Measurements from ENCODE around the gene IDH2. TPM values are rescaled to one million over a fixed set of nuclear protein-coding genes. Genes with fewer than 3 reads are reported as not detected.
"Not testable (repeated sequence)": the region's sequence is repeated elsewhere in the genome, so short reads cannot be mapped to it uniquely, and the experiment has no call there.

IDH2 gene
- total and polyA plus RNA-seq, 4 donors, result 149 to 339 (median 298) TPM

GRCh38 chr15:90113166-90113565 is 10.9 kb upstream of the IDH2 start:
- WGBS, result 80% methylated on average over 7 of the region's 7 CpGs
- Histone ChIP-seq H3K9ac (ENCODE audit: low read depth in 1 of 2, low read length in 2 of 2) (no peak overlapping the region), H3K9me3 (ENCODE audit: control insufficient read depth in 4 of 4, low read length in 3 of 4) (peaks cover 2 to 4% (median 3%) of the 10 kb centered on the region in 4 donors), H3K4me1 (ENCODE audit: control insufficient read depth in 4 of 4, insufficient read depth in 4 of 4, low read length in 3 of 4) (no peaks in the 10 kb centered on the region), H3K4me3 (ENCODE audit: low read depth in 1 of 3, low read length in 3 of 3) (no peak overlapping the region), H3K27ac (ENCODE audit: low read depth in 1 of 2, low read length in 2 of 2) (no peak overlapping the region), H3K36me3 (ENCODE audit: control insufficient read depth in 4 of 4, insufficient read depth in 3 of 4, low read depth in 1 of 4, low read length in 3 of 4) (no peaks in the 10 kb centered on the region), H3K27me3 (ENCODE audit: control insufficient read depth in 4 of 4, insufficient read depth in 4 of 4, low read length in 3 of 4) (no peaks in the 10 kb centered on the region)
- TF ChIP-seq FOXA2 (IDR thresholded peaks at IDR 0.05), result no peak
- no peak for TF ChIP-seq SP1 (IDR thresholded peaks at IDR 0.05)
- no peak for TF ChIP-seq YY1 (IDR thresholded peaks at IDR 0.05)
- no peak for DNase-seq (ENCODE audit: low spot score)

DNA sequence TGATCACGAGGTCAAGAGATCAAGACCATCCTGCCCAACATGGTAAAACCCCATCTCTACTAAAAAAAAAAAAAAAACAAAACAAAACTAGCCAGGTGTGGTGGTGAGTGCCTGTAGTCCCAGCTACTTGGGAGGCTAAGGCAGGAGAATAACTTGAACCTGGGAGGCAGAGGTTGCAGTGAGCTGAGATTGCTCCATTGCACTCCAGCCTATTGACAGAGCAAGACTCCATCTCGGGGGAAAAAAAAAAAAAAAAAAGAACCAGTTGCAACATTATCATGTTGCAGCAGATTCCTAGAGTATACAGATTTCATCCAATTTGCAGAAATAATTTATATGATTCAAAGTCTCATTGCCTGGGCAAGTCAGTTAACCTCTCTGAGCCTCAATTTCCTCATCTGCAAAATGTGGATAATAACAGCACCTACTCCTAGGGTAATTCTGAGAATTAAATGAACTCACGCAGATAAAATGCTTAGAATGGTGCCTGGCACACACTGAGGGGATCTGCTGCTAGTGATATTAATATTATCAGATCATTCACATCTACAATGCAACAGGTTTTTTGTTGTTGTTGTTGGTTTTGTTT is 7.0 kb upstream of the IDH2 start:
- not testable (repeated sequence) for H3K27ac ChIP-seq (ENCODE audit: low read depth in 1 of 2, low read length in 2 of 2); H3K36me3 ChIP-seq (ENCODE audit: control insufficient read depth in 4 of 4, insufficient read depth in 3 of 4, low read depth in 1 of 4, low read length in 3 of 4); H3K9ac ChIP-seq (ENCODE audit: low read depth in 1 of 2, low read length in 2 of 2); DNase-seq (ENCODE audit: low spot score); H3K4me3 ChIP-seq (ENCODE audit: low read depth in 1 of 3, low read length in 3 of 3); H3K9me3 ChIP-seq (ENCODE audit: control insufficient read depth in 4 of 4, low read length in 3 of 4); H3K27me3 ChIP-seq (ENCODE audit: control insufficient read depth in 4 of 4, insufficient read depth in 4 of 4, low read length in 3 of 4)
- H3K4me1 ChIP-seq (ENCODE audit: control insufficient read depth in 4 of 4, insufficient read depth in 4 of 4, low read length in 3 of 4), result peaks cover 0 to 11% (median 7%) of the 10 kb centered on the region in 4 donors
- 53% methylated on average over 3 of the region's 3 CpGs for WGBS
- TF ChIP-seq RXRA (IDR thresholded peaks at IDR 0.05) (peak in 1 of 2 donors; percentile 52), JUND (IDR thresholded peaks at IDR 0.05) (peak in 1 of 2 donors; percentile 23), HNF4A (conservative IDR thresholded peaks at IDR 0.05) (peak; percentile 32 to 57)

- H3K9ac ChIP-seq (ENCODE audit: low read depth in 1 of 2, low read length in 2 of 2); H3K27ac ChIP-seq (ENCODE audit: low read depth in 1 of 2, low read length in 2 of 2); DNase-seq (ENCODE audit: low spot score); H3K9me3 ChIP-seq (ENCODE audit: control insufficient read depth in 4 of 4, low read length in 3 of 4); H3K4me3 ChIP-seq (ENCODE audit: low read depth in 1 of 3, low read length in 3 of 3); H3K36me3 ChIP-seq (ENCODE audit: control insufficient read depth in 4 of 4, insufficient read depth in 3 of 4, low read depth in 1 of 4, low read length in 3 of 4); H3K27me3 ChIP-seq (ENCODE audit: control insufficient read depth in 4 of 4, insufficient read depth in 4 of 4, low read length in 3 of 4): not testable (repeated sequence)
- WGBS, result 94% methylated on average over 5 of the region's 5 CpGs
- H3K4me1 ChIP-seq (ENCODE audit: control insufficient read depth in 4 of 4, insufficient read depth in 4 of 4, low read length in 3 of 4), result peaks cover 0 to 15% (median 8%) of the 10 kb centered on the region in 4 donors
Measured at GRCh38 chr15:90108038-90108437, 5.8 kb upstream of the IDH2 start.

GRCh38 chr15:90106522-90107117 is 4.4 kb upstream of the IDH2 start:
- H3K4me1 ChIP-seq (ENCODE audit: control insufficient read depth in 4 of 4, insufficient read depth in 4 of 4, low read length in 3 of 4), result peaks cover 0 to 19% (median 8%) of the 10 kb centered on the region in 4 donors
- no peaks in the 10 kb centered on the region for H3K9me3 ChIP-seq (ENCODE audit: control insufficient read depth in 4 of 4, low read length in 3 of 4)
- H3K27me3 ChIP-seq (ENCODE audit: control insufficient read depth in 4 of 4, insufficient read depth in 4 of 4, low read length in 3 of 4), result no peaks in the 10 kb centered on the region
- DNase-seq (ENCODE audit: low spot score), result no peak
- H3K27ac ChIP-seq (ENCODE audit: low read depth in 1 of 2, low read length in 2 of 2), result peak overlapping the region in 1 of 2 donors; percentile 19
- H3K36me3 ChIP-seq (ENCODE audit: control insufficient read depth in 4 of 4, insufficient read depth in 3 of 4, low read depth in 1 of 4, low read length in 3 of 4), result no peaks in the 10 kb centered on the region
- WGBS, result 68% methylated on average over 7 of the region's 7 CpGs
- H3K4me3 ChIP-seq (ENCODE audit: low read depth in 1 of 3, low read length in 3 of 3), result no peak overlapping the region
- no peak overlapping the region for H3K9ac ChIP-seq (ENCODE audit: low read depth in 1 of 2, low read length in 2 of 2)
- TF ChIP-seq HNF4G (IDR thresholded peaks at IDR 0.05), result no peak
- no peak for TF ChIP-seq CTCF (IDR thresholded peaks at IDR 0.05; ENCODE audit: low read depth, low read length, missing input control)
- TF ChIP-seq GABPA (IDR thresholded peaks at IDR 0.05 in 1 of 2, conservative IDR thresholded peaks at IDR 0.05 in 1 of 2), result no peak
- peak; percentile 60 for TF ChIP-seq YY1 (IDR thresholded peaks at IDR 0.05)
- TF ChIP-seq, protein P1, sequence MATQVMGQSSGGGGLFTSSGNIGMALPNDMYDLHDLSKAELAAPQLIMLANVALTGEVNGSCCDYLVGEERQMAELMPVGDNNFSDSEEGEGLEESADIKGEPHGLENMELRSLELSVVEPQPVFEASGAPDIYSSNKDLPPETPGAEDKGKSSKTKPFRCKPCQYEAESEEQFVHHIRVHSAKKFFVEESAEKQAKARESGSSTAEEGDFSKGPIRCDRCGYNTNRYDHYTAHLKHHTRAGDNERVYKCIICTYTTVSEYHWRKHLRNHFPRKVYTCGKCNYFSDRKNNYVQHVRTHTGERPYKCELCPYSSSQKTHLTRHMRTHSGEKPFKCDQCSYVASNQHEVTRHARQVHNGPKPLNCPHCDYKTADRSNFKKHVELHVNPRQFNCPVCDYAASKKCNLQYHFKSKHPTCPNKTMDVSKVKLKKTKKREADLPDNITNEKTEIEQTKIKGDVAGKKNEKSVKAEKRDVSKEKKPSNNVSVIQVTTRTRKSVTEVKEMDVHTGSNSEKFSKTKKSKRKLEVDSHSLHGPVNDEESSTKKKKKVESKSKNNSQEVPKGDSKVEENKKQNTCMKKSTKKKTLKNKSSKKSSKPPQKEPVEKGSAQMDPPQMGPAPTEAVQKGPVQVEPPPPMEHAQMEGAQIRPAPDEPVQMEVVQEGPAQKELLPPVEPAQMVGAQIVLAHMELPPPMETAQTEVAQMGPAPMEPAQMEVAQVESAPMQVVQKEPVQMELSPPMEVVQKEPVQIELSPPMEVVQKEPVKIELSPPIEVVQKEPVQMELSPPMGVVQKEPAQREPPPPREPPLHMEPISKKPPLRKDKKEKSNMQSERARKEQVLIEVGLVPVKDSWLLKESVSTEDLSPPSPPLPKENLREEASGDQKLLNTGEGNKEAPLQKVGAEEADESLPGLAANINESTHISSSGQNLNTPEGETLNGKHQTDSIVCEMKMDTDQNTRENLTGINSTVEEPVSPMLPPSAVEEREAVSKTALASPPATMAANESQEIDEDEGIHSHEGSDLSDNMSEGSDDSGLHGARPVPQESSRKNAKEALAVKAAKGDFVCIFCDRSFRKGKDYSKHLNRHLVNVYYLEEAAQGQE (IDR thresholded peaks at IDR 0.05), result no peak
- TF ChIP-seq, protein P2, sequence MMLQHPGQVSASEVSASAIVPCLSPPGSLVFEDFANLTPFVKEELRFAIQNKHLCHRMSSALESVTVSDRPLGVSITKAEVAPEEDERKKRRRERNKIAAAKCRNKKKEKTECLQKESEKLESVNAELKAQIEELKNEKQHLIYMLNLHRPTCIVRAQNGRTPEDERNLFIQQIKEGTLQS (IDR thresholded peaks at IDR 0.05), result no peak
- no peak for TF ChIP-seq FOXA2 (IDR thresholded peaks at IDR 0.05)
- TF ChIP-seq HNF4A (conservative IDR thresholded peaks at IDR 0.05), result no peak
- TF ChIP-seq SP1 (IDR thresholded peaks at IDR 0.05), result no peak
- no peak for TF ChIP-seq JUND (IDR thresholded peaks at IDR 0.05)
- no peak for TF ChIP-seq EGR1 (IDR thresholded peaks at IDR 0.05; ENCODE audit: low read depth in 2 of 2)
- no peak for TF ChIP-seq MAX (IDR thresholded peaks at IDR 0.05)
- peak in 1 of 2 donors; percentile 5 for TF ChIP-seq RXRA (IDR thresholded peaks at IDR 0.05)
- no peak for TF ChIP-seq ZBTB33 (IDR thresholded peaks at IDR 0.05)

Measured in liver (tissue), 9 donors.